CD4-positive, alpha-beta T cell treated with Interleukin-15 for 4 hours (primary cell): Measurements from ENCODE around the gene FSD2.

Source experiments
- DNase-seq: peaks from one replicate; pipeline ENCODE4 v3.0.0-alpha.2; 2020; ENCODE audit warnings: low spot score

Gene FSD2, protein sequence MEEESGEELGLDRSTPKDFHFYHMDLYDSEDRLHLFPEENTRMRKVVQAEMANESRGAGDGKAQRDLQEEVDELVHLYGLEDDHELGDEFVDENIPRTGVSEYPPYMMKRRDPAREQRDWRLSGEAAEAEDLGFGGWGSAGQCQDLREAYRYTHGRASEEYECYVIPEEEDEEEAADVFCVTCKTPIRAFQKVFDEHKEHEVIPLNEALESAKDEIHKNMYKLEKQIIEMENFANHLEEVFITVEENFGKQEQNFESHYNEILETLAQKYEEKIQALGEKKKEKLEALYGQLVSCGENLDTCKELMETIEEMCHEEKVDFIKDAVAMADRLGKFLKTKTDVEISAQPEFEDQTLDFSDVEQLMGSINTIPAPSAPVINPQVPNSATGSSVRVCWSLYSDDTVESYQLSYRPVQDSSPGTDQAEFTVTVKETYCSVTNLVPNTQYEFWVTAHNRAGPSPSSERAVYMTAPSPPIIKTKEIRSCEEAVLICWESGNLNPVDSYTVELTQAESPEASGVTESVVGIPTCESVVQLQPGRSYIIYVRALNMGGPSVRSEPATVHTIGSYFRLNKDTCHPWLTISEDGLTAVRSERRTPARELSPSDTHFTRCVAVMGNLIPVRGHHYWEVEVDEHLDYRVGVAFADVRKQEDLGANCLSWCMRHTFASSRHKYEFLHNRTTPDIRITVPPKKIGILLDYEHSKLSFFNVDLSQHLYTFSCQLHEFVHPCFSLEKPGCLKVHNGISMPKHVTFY

GRCh38 chr15:82805994-82806406, at the start of gene FSD2:
Gene FSD2, minus strand, starts transcription at chr15:82806069. Its CDS starts 18,679 bp downstream, at chr15:82787390.
- DNase-seq, result no peak

GRCh38 chr15:82854554-82854953, 48.7 kb upstream of the FSD2 start:
- DNase-seq, result no peak

DNA sequence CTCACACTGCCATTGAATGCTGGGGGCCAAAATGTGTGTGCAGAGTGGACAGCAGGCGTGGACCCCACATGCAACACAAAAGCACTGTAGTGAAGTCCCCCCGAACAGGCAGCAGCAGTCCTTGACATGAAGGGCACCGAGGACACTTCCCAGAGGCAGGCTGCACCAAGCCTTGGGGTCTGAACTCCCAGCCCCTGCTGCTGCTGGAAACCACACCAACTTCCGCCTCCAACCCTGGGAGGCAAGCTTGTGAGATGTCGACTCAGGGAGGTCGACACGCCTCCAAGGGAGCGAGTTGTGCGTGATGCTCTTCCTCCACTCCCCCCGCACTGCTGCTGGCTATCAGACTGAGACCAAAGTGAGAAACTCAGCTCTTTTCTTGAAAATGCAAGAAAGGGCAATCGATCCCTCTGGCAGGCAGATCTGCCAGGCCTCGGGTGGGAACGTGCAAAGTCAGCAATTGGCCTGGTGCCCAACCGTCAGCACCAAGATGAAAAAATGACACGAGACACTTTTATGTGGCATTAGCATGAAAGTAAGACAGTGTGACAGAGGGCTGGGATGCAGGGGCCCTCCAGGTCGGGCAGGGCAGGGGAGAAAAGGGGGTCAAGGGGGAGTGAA, 47.2 kb upstream of the FSD2 start:
- no peak for DNase-seq

DNA sequence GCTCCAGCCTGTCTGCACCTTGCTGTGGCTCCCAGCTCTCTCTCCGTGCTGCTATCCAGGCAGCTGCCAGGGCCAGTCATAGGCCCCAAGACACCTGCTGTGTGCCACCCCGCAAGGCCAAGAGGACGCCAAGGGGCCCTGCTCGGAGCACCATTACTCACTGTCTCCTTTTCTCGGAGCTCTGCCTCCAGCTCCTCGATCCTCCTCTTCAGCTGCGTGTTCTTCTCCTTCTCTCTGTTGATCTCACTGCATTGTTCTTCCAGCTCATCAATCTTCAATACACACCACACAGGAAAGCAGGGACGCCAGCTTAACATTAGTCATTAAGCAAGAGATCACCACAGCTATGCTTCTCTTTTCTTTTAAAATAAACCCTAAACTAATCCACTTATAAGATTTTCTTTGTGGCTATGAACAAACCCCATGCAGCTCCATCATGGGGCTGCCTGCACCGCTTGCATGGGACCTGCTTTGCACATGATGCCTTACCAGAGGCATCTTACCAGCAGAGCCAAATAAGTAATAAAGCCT, 46.2 kb upstream of the FSD2 start:
- DNase-seq, result no peak

GRCh38 chr15:82851306-82851850, 45.5 kb upstream of the FSD2 start:
- no peak for DNase-seq

- no peak for DNase-seq
These were observed 44.9 kb upstream of the FSD2 start for GRCh38 chr15:82850731-82851130.

DNA sequence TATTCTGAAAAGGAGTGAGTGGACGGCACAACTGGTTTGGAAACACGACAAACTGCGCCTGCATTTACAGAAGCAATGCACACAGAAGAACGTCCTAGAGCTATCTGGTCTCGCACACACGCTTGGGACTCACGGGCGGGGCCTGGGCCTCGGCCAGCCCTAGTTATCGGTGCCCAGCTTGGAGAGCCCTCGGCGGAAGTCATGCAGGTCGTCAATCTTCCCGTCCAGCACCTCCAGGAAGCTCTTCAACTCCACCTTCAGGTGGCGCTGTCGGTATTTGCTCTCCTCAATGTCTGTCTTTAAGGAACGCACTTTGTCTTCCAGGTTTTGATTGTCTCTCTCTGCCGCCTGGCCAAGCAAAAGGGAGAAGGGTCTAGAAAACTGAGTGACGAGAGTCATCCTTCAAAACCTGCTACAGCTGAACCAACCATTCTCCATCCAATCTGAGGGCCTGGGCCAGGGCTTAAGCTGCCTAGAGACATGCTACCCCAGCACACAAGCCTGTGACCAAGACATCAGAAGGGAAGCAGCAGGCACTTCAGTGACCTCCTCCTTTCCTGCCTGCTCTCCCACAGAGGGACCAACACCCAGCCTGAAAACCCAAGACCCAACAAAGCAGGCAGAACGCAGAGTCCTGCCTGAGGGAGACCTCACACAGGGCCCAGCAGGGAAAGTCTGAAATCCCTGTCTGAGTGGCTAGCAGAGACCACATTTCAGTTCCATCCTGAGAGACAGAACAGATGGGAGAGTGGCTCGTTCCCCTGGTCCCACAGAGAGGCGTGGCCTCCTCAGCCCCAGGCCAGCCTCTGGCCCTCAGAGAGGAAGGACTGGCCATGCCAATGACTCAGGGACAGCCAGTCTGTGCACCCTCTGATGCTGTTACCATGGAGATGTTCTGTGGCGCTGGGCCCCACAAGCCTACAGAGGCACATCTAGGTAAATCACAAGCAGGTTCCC, 44.0 kb upstream of the FSD2 start:
- DNase-seq, result peak; percentile 33

DNA sequence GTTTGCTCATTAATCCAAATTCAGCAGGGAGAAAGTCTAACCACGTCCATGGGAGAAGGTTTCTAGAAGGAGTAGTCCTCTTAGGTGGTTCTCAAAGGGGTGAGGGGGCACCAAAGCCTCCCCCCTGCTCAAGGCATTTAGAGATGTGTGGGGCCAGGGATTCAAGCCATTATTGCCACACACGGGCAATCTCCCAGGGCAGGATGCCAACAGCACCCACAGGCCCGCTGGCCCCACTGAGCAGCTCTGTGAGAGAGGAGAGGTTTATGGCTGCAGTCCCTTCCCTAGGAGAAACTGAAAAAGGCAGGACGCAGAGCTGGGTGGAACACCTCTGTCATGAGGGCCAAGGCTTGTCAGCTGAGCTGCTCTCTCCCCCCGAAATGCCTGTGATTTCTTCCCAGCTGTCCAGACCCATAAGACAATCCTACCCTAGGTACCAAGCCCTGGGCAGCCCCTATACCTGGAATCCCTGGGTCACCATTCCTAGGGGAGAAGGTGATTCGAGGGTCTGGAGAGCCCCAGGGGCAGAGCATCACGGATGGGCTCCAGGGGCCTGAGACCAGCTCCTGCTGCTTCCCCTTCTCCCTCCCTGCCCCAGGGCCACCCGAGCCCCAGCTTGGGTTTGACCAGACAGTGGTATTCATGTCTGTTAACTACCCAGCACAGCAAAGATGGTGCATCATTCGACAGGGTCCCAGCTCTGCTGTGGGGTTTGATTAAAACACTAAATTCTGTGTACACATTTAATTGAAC, 42.5 kb upstream of the FSD2 start:
- DNase-seq, result no peak

- DNase-seq, result no peak
These were observed 41.8 kb upstream of the FSD2 start for GRCh38 chr15:82847703-82848102.

- DNase-seq, result no peak
These were observed 40.8 kb upstream of the FSD2 start for GRCh38 chr15:82846621-82847020.

GRCh38 chr15:82845686-82846085, 39.8 kb upstream of the FSD2 start:
- no peak for DNase-seq

DNA sequence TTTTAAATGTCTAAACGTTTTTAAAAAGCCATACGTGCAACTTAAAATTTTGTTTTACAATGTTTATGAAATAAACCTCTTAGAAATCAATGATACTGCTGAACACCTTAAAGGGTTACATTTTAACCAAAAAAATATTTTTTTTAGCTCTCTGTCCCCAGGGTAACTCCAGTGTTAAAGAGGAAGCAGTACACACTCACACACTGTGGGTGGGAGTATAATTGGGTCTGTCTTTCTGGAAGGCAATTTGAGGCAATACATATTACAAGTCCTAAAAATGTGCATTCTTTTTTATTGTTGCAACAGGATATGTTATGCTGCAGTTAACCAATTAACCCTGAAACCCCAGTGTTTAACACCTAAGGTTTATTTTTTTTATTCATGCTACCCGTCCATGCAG, 37.7 kb upstream of the FSD2 start:
- DNase-seq, result no peak

DNA sequence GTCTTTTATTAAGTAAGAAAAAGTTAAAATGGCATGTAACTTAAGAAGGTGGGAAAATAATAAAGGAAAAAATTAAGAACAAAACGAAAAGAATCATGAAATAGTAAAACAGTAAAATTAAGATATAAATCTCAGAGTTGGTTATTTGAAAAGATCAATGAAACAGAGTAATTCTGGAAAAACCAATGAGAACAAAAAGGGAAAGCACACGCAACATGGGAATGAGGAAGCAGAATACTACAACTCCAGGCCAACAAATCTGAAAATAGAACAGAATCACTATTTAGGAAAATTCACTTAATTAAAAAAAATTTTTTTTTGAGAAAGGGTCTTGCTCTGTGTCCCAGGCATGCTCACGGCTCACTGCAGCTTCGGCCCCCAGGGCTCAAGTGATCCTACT, 34.3 kb upstream of the FSD2 start:
- no peak for DNase-seq

DNA sequence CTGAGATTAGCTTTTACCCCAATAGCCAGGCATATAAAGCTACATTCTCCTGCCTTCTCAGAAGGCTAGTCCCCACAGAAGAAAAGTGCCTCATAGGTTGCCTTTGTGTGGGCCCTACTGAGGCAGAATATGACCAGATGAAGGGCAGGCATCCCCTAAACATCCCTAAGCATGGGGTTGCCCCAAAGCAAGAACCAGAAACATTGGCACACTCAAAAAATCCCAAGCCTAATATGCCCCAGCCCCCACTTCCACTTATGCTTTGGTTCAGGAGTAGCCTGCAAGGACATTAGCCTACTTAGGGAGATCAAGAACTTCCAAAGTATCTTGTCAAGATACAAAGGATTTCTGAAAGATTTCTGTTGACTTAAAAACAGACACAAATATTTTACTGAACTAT, 33.3 kb upstream of the FSD2 start:
- no peak for DNase-seq

- DNase-seq, result no peak
These were observed 32.3 kb upstream of the FSD2 start for GRCh38 chr15:82838096-82838735.

DNA sequence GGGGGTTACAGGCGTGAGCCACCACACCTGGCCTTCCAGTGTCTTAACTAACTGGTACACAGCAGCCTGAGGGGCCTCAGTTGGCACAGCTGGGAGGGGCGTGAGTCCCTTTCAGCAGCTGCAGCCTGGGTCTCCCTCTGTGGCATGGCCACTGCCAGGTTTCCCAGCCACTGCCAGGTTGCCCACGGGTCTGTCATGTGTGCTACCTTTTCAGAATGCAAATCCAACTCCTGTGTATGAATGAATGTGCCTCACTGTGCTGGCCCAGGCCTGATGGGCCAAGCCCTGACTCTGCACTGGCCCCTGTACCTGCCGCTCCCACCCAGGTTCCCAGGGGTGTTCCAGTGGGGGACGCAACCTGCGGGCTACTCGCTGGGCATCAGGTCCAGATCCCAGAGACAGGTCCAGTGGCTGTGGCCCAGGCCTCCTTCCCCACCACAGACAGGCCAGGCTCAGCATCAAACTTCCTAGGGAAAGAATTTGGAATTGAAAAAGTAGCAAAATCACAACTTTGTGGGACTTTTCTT, 29.6 kb upstream of the FSD2 start:
- no peak for DNase-seq

GRCh38 chr15:82833362-82833682, 27.5 kb upstream of the FSD2 start:
- no peak for DNase-seq

DNA sequence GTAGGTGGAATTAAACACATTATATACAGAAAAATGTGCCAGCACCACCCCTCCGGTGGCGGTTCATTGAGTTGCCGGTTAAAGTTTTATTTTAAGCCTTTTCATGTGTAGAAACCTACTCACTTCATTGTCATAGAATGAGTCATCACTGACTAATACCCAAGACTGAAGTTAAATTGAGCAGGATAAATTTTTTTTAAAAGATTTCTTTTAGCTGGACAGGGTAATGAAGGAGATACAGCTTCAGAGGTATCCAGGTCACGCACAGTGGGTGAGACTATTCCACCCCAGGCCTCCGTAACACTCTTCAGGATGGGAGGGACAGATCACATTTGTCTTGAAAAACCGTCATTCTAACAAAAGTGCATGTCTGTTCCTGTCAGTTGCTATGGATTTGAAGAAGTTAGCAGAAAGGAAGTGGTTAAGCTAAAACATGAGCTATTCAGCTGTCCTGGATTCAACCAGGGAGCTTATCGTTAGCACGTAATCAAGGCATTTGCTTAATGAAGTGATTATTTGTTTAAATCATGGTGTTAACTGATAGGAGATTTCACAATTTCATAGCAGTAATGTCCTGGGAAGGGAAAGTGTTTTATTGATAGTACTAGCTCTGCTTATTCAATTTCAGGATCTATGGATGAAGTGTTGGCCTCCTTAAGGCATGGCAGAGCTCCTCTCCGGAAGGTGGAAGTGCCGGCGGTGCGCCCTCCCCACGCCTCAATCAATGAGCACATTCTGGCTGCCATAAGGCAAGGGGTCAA, 26.9 kb upstream of the FSD2 start:
- DNase-seq, result peak; percentile 28
